GF-D8 (cell line): ENCODE results near the gene MACF1.
"Not testable (repeated sequence)": the region's sequence is repeated elsewhere in the genome, so short reads cannot be mapped to it uniquely, and the experiment has no call there.

ENCODE experiments used
- DNase-seq: peaks from one replicate; lab custom pipeline; 2025; lab: John Stamatoyannopoulos, UW

MACF1 gene

GRCh38 chr1:39494671-39495410, 290.3 kb downstream of the MACF1 start:
- no peak for DNase-seq

- DNase-seq, result not testable (repeated sequence)
Measured at GRCh38 chr1:39496520-39496919, 292.0 kb downstream of the MACF1 start.

- no peak for DNase-seq
Measured at GRCh38 chr1:39497585-39497984, 293.1 kb downstream of the MACF1 start.

GRCh38 chr1:39498096-39498710, 293.7 kb downstream of the MACF1 start:
- DNase-seq, result not testable (repeated sequence)

- not testable (repeated sequence) for DNase-seq
Measured at GRCh38 chr1:39498821-39499220, 294.3 kb downstream of the MACF1 start.

- no peak for DNase-seq
Measured at GRCh38 chr1:39499668-39500067, 295.2 kb downstream of the MACF1 start.

- DNase-seq, result no peak
Measured at GRCh38 chr1:39500862-39501389, 296.4 kb downstream of the MACF1 start.

GRCh38 chr1:39501666-39502065, 297.2 kb downstream of the MACF1 start:
- no peak for DNase-seq

GRCh38 chr1:39504436-39504835, 299.9 kb downstream of the MACF1 start:
- DNase-seq, result not testable (repeated sequence)

- no peak for DNase-seq
Measured at GRCh38 chr1:39505289-39505688, 300.8 kb downstream of the MACF1 start.

- no peak for DNase-seq
Measured at GRCh38 chr1:39507230-39507928, 302.9 kb downstream of the MACF1 start.

- DNase-seq, result no peak
Measured at GRCh38 chr1:39508266-39508665, 303.8 kb downstream of the MACF1 start.

GRCh38 chr1:39508857-39509305, 304.4 kb downstream of the MACF1 start:
- no peak for DNase-seq

GRCh38 chr1:39509360-39510009, 305.0 kb downstream of the MACF1 start:
- no peak for DNase-seq

GRCh38 chr1:39510570-39511186, 306.2 kb downstream of the MACF1 start:
- DNase-seq, result not testable (repeated sequence)

GRCh38 chr1:39511477-39511876, 307.0 kb downstream of the MACF1 start:
- not testable (repeated sequence) for DNase-seq

- DNase-seq, result not testable (repeated sequence)
Measured at GRCh38 chr1:39512234-39512847, 307.8 kb downstream of the MACF1 start.

GRCh38 chr1:39514710-39515124, 310.2 kb downstream of the MACF1 start:
- not testable (repeated sequence) for DNase-seq

GRCh38 chr1:39515131-39516086, 310.9 kb downstream of the MACF1 start:
- not testable (repeated sequence) for DNase-seq

GRCh38 chr1:39516841-39517240, 312.3 kb downstream of the MACF1 start:
- not testable (repeated sequence) for DNase-seq
